K562 (cell line): ENCODE results near the gene STAT4. TPM values are rescaled to one million over a fixed set of nuclear protein-coding genes. Genes with fewer than 3 reads are reported as not detected.

Source experiments
- CHD4 ChIP-seq: fragments of 200-600 bp; sonication (generic); IDR thresholded peaks from 3 replicates; pipeline ENCODE4 v1.6.1; 2012; ENCODE audit warnings: low read depth, mild to moderate bottlenecking, mixed read lengths, low read length, inconsistent platforms; ENCODE audit not compliant: insufficient read depth, insufficient replicate concordance, poor library complexity, severe bottlenecking
- GABPB2 ChIP-seq: fragments of 250-450 bp; sonication (Bioruptor Pico); conservative IDR thresholded peaks from 2 replicates; pipeline ENCODE4 v1.5.1; 2021; ENCODE audit warnings: mild to moderate bottlenecking
- HDAC3 ChIP-seq: fragments of 450-650 bp; IDR thresholded peaks from 2 replicates; pipeline ENCODE4 v1.6.1; 2018; ENCODE audit warnings: borderline replicate concordance, mild to moderate bottlenecking, moderate library complexity; ENCODE audit not compliant: partially characterized antibody
- HMGN3 ChIP-seq: IDR thresholded peaks from 2 replicates; pipeline ENCODE4 v1.6.1; 2011; ENCODE audit warnings: borderline replicate concordance, low read depth, mild to moderate bottlenecking, mixed read lengths, low read length; ENCODE audit not compliant: insufficient read length; ENCODE audit errors: extremely low read depth
- JUN ChIP-seq, 2 experiments: sonication (generic) in 1 of 2; formaldehyde crosslinking in 1 of 2; IDR thresholded peaks; 2 replicates each; pipeline versions ENCODE4 v1.6.1 to v1.8.0; 2012 to 2022; ENCODE audit warnings: borderline replicate concordance in 2 of 2, mild to moderate bottlenecking in 2 of 2, improper control_type of control experiment in 1 of 2, low read depth in 1 of 2, low read length in 1 of 2, missing genetic modification reagents in 1 of 2
- MIER1 ChIP-seq: fragments of 450-650 bp; IDR thresholded peaks from 2 replicates; pipeline ENCODE4 v1.6.1; 2016; ENCODE audit warnings: antibody characterized with exemption, mild to moderate bottlenecking, low read depth
- PHF21A ChIP-seq: fragments of 450-650 bp; IDR thresholded peaks from 2 replicates; pipeline ENCODE4 v1.6.1; 2017; ENCODE audit warnings: low read depth, borderline replicate concordance
- PURB ChIP-seq: sonication (generic); formaldehyde crosslinking; IDR thresholded peaks from 2 replicates; pipeline ENCODE4 v1.9.0; 2021; ENCODE audit warnings: low read depth, mild to moderate bottlenecking, missing genetic modification reagents
- RBM39 ChIP-seq: fragments of 200-400 bp; formaldehyde crosslinking; optimal IDR thresholded peaks from 2 replicates; pipeline ENCODE3; 2018; ENCODE audit warnings: low read depth, low read length
- SRF ChIP-seq, 2 experiments: fragments of 250-450, 450-650 bp in 1 of 2; sonication (Bioruptor Pico) in 1 of 2; sonication (generic) in 1 of 2; formaldehyde crosslinking; IDR thresholded peaks; 2 replicates each; pipeline versions ENCODE4 v1.5.0 to v1.5.1; 2020 to 2022; ENCODE audit warnings: mild to moderate bottlenecking in 1 of 2, missing genetic modification reagents in 1 of 2
- YBX1 ChIP-seq: fragments of 450-650 bp; IDR thresholded peaks from 2 replicates; pipeline ENCODE4 v1.7.1; 2016; ENCODE audit warnings: mild to moderate bottlenecking
- ZBED1 ChIP-seq: IDR thresholded peaks from 2 replicates; pipeline ENCODE4 v1.6.1; 2014
- ZNF224 ChIP-seq: sonication (generic); formaldehyde crosslinking; IDR thresholded peaks from 2 replicates; pipeline ENCODE4 v1.8.0; 2022; ENCODE audit warnings: mild to moderate bottlenecking, missing genetic modification reagents
- ZNF316 ChIP-seq: fragments of 450-650 bp; IDR thresholded peaks from 2 replicates; pipeline ENCODE4 v1.6.1; 2016
- ZNF445 ChIP-seq: fragments of 250-450 bp; sonication (Bioruptor Pico); IDR thresholded peaks from 2 replicates; pipeline ENCODE4 v1.4.0; 2020; ENCODE audit warnings: low read depth, mild to moderate bottlenecking, moderate library complexity
- ZNF57 ChIP-seq: fragments of 450-650 bp; formaldehyde crosslinking; IDR thresholded peaks from 2 replicates; pipeline ENCODE4 v1.4.0; 2020; ENCODE audit warnings: mild to moderate bottlenecking, moderate library complexity
- ZNF717 ChIP-seq: fragments of 250-450 bp; sonication (Bioruptor Pico); IDR thresholded peaks from 2 replicates; pipeline ENCODE4 v1.5.0; 2021
- polyA plus RNA-seq, 8 experiments: library from polyadenylated mRNA; depleted of rRNA in 4 of 8; stranded (reverse) in 5 of 8; unstranded in 3 of 8; fragments of >200 nt; fragmentation: Nextera tagmentation in 2 of 8; fragmentation: Illumina TruSeq in 1 of 8; extraction: Ambion mirVana in 2 of 8; extraction: Trizol in 1 of 8; gene quantifications; 2 replicates each; pipeline versions ENCODE4 v1.2.1 to v1.2.3, GENCODE V29; 2011 to 2014; ENCODE audit warnings: inconsistent platforms in 1 of 8, missing spikeins in 1 of 8
- total RNA-seq, 7 experiments: library from RNA; depleted of rRNA in 6 of 7; stranded (reverse); fragments of >200 nt in 6 of 7; fragmentation: Illumina TruSeq in 2 of 7; extraction: Trizol in 2 of 7; gene quantifications; 2 replicates each; pipeline versions ENCODE4 v1.2.1 to v1.2.3, GENCODE V29; 2011 to 2021; ENCODE audit warnings: low replicate concordance in 1 of 7
- TF ChIP-seq, protein P1 (sequence below), 2 experiments: fragments of 450-650 bp in 1 of 2; sonication (generic) in 1 of 2; formaldehyde crosslinking; conservative IDR thresholded peaks; 2 replicates each; pipeline versions ENCODE4 v1.4.0 to v1.8.1; 2020 to 2022; ENCODE audit warnings: mild to moderate bottlenecking in 1 of 2, missing genetic modification reagents in 1 of 2
- TF ChIP-seq, protein P2 (sequence below): sonication (generic); formaldehyde crosslinking; IDR thresholded peaks from 2 replicates; pipeline ENCODE4 v1.8.0; 2022; ENCODE audit warnings: mild to moderate bottlenecking, missing genetic modification reagents
- TF ChIP-seq, protein P3 (sequence below): sonication (generic); formaldehyde crosslinking; IDR thresholded peaks from 2 replicates; pipeline ENCODE4 v1.8.0; 2022; ENCODE audit warnings: mild to moderate bottlenecking, missing genetic modification reagents
- TF ChIP-seq, protein P4 (sequence below): fragments of 250-450 bp; sonication (Bioruptor Pico); IDR thresholded peaks from 2 replicates; pipeline ENCODE4 v1.5.0; 2020; ENCODE audit warnings: mild to moderate bottlenecking

The STAT4 gene
- total and polyA plus RNA-seq, 9 of the 15 experiments (the other 6 are each of a cell fraction or from before 2014, with no cell fraction given), result 0.01 to 0.06 (median 0.03) TPM; not detected in 6

DNA sequence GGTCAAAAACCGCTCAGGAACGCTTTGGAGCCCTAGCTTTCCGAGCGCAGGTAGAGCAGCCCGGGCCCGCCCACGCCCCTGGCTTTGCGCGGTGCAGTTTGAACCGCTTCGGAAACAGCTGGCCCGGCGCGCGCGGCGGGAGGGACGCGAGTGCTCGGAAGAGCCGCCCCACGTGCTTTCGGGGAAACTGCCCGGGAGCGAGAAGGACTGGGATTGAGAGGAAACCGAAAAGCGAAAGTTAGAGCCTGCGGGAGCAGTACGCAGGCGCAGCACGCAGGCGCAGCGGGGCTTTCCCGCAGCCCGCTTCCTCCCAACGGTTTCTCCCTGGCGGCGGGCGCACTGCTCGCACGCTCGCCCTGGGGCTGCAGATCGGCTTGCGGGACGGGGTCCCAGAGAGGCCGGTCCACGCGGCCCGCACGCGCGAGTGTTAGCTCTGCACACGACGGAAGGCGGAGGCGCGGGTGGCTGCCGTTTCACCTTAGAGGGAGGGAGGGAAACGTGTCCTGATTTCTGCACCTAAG, 130.5 kb downstream of the STAT4 start (continued):
- no peak for TF ChIP-seq YBX1
- TF ChIP-seq, protein P1, sequence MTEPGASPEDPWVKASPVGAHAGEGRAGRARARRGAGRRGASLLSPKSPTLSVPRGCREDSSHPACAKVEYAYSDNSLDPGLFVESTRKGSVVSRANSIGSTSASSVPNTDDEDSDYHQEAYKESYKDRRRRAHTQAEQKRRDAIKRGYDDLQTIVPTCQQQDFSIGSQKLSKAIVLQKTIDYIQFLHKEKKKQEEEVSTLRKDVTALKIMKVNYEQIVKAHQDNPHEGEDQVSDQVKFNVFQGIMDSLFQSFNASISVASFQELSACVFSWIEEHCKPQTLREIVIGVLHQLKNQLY (CRISPR knock-in tag; conservative IDR thresholded peaks at IDR 0.05), result no peak
- no peak for TF ChIP-seq ZBED1
- TF ChIP-seq, protein P2, sequence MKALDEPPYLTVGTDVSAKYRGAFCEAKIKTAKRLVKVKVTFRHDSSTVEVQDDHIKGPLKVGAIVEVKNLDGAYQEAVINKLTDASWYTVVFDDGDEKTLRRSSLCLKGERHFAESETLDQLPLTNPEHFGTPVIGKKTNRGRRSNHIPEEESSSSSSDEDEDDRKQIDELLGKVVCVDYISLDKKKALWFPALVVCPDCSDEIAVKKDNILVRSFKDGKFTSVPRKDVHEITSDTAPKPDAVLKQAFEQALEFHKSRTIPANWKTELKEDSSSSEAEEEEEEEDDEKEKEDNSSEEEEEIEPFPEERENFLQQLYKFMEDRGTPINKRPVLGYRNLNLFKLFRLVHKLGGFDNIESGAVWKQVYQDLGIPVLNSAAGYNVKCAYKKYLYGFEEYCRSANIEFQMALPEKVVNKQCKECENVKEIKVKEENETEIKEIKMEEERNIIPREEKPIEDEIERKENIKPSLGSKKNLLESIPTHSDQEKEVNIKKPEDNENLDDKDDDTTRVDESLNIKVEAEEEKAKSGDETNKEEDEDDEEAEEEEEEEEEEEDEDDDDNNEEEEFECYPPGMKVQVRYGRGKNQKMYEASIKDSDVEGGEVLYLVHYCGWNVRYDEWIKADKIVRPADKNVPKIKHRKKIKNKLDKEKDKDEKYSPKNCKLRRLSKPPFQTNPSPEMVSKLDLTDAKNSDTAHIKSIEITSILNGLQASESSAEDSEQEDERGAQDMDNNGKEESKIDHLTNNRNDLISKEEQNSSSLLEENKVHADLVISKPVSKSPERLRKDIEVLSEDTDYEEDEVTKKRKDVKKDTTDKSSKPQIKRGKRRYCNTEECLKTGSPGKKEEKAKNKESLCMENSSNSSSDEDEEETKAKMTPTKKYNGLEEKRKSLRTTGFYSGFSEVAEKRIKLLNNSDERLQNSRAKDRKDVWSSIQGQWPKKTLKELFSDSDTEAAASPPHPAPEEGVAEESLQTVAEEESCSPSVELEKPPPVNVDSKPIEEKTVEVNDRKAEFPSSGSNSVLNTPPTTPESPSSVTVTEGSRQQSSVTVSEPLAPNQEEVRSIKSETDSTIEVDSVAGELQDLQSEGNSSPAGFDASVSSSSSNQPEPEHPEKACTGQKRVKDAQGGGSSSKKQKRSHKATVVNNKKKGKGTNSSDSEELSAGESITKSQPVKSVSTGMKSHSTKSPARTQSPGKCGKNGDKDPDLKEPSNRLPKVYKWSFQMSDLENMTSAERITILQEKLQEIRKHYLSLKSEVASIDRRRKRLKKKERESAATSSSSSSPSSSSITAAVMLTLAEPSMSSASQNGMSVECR (CRISPR knock-in tag), result peak; percentile 99
- no peak for TF ChIP-seq RBM39
- TF ChIP-seq JUN (IDR thresholded peaks at IDR 0.05; ENCODE audit: borderline replicate concordance, low read depth, low read length), result peak; percentile 43; the same call in 1 of the 2 replicates
- peak; percentile 76; the same call in 1 of the 2 replicates for TF ChIP-seq JUN (CRISPR knock-in tag; IDR thresholded peaks at IDR 0.05; ENCODE audit: borderline replicate concordance)
- peak; percentile 92 for TF ChIP-seq HMGN3
- TF ChIP-seq, protein P3, sequence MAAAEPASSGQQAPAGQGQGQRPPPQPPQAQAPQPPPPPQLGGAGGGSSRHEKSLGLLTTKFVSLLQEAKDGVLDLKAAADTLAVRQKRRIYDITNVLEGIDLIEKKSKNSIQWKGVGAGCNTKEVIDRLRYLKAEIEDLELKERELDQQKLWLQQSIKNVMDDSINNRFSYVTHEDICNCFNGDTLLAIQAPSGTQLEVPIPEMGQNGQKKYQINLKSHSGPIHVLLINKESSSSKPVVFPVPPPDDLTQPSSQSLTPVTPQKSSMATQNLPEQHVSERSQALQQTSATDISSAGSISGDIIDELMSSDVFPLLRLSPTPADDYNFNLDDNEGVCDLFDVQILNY (CRISPR knock-in tag), result peak; percentile 80
- TF ChIP-seq PHF21A, result peak; percentile 60; the same call in 1 of the 2 replicates
- TF ChIP-seq ZNF445, result no peak
- TF ChIP-seq ZNF57 (CRISPR knock-in tag), result no peak
- TF ChIP-seq, protein P4, sequence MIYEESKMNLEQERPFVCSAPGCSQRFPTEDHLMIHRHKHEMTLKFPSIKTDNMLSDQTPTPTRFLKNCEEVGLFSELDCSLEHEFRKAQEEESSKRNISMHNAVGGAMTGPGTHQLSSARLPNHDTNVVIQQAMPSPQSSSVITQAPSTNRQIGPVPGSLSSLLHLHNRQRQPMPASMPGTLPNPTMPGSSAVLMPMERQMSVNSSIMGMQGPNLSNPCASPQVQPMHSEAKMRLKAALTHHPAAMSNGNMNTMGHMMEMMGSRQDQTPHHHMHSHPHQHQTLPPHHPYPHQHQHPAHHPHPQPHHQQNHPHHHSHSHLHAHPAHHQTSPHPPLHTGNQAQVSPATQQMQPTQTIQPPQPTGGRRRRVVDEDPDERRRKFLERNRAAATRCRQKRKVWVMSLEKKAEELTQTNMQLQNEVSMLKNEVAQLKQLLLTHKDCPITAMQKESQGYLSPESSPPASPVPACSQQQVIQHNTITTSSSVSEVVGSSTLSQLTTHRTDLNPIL (CRISPR knock-in tag), result no peak
- TF ChIP-seq ZNF316, result no peak
- TF ChIP-seq ZNF717 (CRISPR knock-in tag), result no peak
- no peak for TF ChIP-seq CHD4
- TF ChIP-seq GABPB2 (CRISPR knock-in tag), result no peak
- no peak for TF ChIP-seq MIER1
- no peak for TF ChIP-seq PURB
- TF ChIP-seq SRF (CRISPR knock-in tag; IDR thresholded peaks at IDR 0.05), result peak in 1 of 2 experiments; percentile 55; a peak in 2 of 4 replicates
- TF ChIP-seq ZNF224 (CRISPR knock-in tag), result peak; percentile 72; the same call in 1 of the 2 replicates
- peak; percentile 64 for TF ChIP-seq HDAC3
